Nephron progenitor cell (in vitro differentiated cells): Measurements from ENCODE around the gene GRIK4.

Experiments
- DNase-seq: peaks from one replicate; pipeline ENCODE4 v3.0.0; 2021
- H3K27ac Mint-ChIP-seq: 2 replicates; pipeline ENCODE4 v1.8.0; 2021; ENCODE audit warnings: mild to moderate bottlenecking, moderate library complexity, mixed read lengths
- H3K27me3 Mint-ChIP-seq: 2 replicates; pipeline ENCODE4 v1.8.0; 2021; ENCODE audit warnings: mild to moderate bottlenecking, low read depth, mixed read lengths; ENCODE audit not compliant: poor library complexity
- H3K36me3 Mint-ChIP-seq: 2 replicates; pipeline ENCODE4 v1.8.0; 2021; ENCODE audit warnings: low read depth, mixed read lengths
- H3K4me1 Mint-ChIP-seq: 2 replicates; pipeline ENCODE4 v1.8.0; 2021; ENCODE audit warnings: mixed read lengths
- H3K4me3 Mint-ChIP-seq: 2 replicates; pipeline ENCODE4 v1.8.0; 2021; ENCODE audit warnings: mild to moderate bottlenecking, moderate library complexity, mixed read lengths
- H3K9me3 Mint-ChIP-seq: 2 replicates; pipeline ENCODE4 v1.8.0; 2021; ENCODE audit warnings: mild to moderate bottlenecking, moderate library complexity, mixed read lengths
- TF ChIP-seq, protein P1 (sequence below): fragments of 200-600 bp; sonication (generic); IDR thresholded peaks from 2 replicates; pipeline ENCODE4 v1.5.0; 2021; ENCODE audit warnings: antibody characterized with exemption

Gene GRIK4

DNA sequence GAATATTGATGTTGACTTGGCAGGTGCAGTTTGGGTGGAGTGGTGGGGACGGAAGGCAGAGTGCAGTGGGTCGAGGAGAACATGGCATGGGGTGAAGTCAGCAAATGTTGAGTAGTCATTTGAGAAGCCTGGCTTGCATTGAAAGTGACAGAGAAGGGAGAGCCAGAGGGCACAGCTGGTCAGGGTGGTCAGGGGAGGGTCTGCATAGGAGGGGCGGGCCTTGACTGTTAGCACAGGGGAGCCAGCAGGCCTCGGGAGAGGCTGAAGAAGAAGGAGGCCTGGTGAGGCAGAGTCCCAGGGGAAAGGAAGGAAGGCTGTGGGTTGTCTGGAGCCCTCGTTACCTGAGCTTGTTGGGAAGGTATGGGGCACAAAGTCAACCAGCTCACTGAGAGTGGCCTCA, 281.6 kb downstream of the GRIK4 start:
- peaks cover 12% of the 10 kb centered on the region for H3K4me1 Mint-ChIP-seq
- H3K4me3 Mint-ChIP-seq: no peak overlapping the region
- TF ChIP-seq, protein P1, sequence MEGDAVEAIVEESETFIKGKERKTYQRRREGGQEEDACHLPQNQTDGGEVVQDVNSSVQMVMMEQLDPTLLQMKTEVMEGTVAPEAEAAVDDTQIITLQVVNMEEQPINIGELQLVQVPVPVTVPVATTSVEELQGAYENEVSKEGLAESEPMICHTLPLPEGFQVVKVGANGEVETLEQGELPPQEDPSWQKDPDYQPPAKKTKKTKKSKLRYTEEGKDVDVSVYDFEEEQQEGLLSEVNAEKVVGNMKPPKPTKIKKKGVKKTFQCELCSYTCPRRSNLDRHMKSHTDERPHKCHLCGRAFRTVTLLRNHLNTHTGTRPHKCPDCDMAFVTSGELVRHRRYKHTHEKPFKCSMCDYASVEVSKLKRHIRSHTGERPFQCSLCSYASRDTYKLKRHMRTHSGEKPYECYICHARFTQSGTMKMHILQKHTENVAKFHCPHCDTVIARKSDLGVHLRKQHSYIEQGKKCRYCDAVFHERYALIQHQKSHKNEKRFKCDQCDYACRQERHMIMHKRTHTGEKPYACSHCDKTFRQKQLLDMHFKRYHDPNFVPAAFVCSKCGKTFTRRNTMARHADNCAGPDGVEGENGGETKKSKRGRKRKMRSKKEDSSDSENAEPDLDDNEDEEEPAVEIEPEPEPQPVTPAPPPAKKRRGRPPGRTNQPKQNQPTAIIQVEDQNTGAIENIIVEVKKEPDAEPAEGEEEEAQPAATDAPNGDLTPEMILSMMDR: no peak
- H3K9me3 Mint-ChIP-seq: no peaks in the 10 kb centered on the region
- no peak for DNase-seq
- no peak overlapping the region for H3K27ac Mint-ChIP-seq
- no peaks in the 10 kb centered on the region for H3K27me3 Mint-ChIP-seq
- no peaks in the 10 kb centered on the region for H3K36me3 Mint-ChIP-seq

DNA sequence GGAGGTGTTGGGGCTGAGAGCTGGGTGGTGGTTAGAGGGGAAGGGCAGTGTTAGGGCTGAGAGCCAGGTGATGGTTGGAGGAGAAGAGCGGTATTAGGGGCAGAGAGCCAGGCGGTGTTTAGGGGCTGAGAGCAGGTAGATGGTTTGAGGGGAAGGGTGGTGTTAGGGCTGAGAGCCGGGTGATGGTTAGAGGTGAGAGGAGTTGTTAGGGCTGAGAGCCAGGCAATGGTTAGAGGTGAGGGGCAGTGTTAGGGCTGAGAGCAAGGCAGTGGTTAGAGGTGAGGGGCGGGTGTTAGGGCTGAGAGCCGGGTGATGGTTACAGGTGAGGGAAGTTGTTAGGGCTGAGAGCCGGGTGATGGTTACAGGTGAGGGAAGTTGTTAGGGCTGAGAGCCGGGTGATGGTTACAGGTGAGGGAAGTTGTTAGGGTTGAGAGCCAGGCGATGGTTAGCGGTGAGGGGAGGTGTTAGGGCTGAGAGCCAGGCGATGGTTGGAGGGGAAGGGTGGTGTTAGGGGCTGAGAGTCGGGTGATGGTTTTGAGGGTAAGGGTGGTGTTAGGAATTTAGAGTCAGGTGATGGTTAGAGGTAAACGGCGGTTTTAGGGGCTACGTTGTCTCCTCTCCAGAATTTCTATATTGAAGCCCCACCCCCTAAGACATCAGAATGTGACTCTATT, 282.4 kb downstream of the GRIK4 start:
- Mint-ChIP-seq H3K9me3 (no peaks in the 10 kb centered on the region), H3K36me3 (no peaks in the 10 kb centered on the region), H3K4me1 (peaks cover 16% of the 10 kb centered on the region), H3K4me3 (no peak overlapping the region), H3K27ac (no peak overlapping the region), H3K27me3 (no peaks in the 10 kb centered on the region)
- TF ChIP-seq, protein P1: no peak
- DNase-seq: no peak

DNA sequence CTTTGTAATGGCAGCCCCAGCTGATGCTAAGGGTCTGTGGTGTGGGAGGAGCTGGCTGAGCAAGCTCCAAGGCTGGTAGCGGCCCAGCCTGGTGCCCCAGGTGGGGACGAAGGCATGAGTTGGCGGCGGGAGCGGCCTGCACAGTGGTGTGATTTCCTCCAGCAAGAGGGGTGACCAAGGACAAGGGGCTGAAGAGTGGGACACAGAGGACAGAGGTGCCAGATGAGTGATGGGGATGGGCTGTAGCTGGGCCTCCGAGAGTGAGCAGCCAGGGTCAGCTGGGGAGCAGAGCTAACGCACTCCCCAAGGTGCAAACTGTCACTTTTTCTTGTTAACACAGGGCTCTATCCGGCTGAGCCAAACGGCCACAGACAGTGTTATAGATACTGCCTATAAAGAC, 283.2 kb downstream of the GRIK4 start:
- Mint-ChIP-seq H3K4me3 (no peak overlapping the region), H3K36me3 (no peaks in the 10 kb centered on the region), H3K27me3 (no peaks in the 10 kb centered on the region), H3K27ac (no peak overlapping the region), H3K4me1 (peaks cover 23% of the 10 kb centered on the region), H3K9me3 (no peaks in the 10 kb centered on the region)
- TF ChIP-seq, protein P1: no peak
- no peak for DNase-seq

DNA sequence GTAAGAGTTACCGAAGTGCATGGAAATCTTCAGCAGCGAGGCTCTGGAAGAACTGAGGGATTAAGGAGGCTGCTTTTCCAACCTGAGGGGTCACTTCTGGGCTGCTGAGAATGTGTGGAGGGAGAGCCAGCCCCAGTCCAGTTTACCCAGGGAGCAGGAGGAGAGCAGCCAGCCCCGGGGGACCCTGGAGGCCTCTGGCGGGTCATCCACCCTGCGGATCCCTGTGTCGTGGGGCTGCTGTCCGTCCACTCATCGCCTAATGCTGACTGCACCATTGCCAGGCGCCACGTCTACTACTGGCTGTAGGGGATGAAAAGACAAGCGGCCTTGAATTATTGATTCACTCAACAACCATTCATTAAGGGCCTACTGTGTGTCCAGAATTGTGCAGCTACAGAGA, 283.6 kb downstream of the GRIK4 start:
- no peak for DNase-seq
- H3K27me3 Mint-ChIP-seq: no peaks in the 10 kb centered on the region
- peaks cover 23% of the 10 kb centered on the region for H3K4me1 Mint-ChIP-seq
- no peaks in the 10 kb centered on the region for H3K9me3 Mint-ChIP-seq
- H3K36me3 Mint-ChIP-seq: no peaks in the 10 kb centered on the region
- H3K27ac Mint-ChIP-seq: no peak overlapping the region
- TF ChIP-seq, protein P1: no peak
- H3K4me3 Mint-ChIP-seq: no peak overlapping the region

DNA sequence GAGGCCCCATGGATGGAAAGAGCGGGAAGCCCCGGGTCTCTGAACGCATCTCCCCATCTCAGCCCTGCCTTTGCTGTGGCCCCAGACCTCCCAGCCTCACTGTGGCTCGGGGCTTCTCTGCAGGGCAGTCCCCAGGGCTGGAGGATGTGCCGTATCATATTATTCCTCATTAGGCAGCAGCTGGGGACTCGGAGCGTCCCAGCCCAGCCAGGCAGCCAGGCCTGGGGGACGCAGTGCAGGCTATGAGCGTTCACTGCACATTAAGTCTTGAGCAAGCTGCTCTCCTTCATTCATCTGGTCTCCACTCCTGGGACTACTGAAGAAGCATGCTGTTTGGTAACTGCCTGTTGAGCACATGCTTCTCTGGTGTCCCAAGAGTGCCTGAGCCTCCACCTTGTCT, 285.6 kb downstream of the GRIK4 start:
- no peaks in the 10 kb centered on the region for H3K27me3 Mint-ChIP-seq
- peak overlapping the region; percentile 7 for H3K27ac Mint-ChIP-seq
- H3K36me3 Mint-ChIP-seq: no peaks in the 10 kb centered on the region
- TF ChIP-seq, protein P1: no peak
- H3K9me3 Mint-ChIP-seq: no peaks in the 10 kb centered on the region
- H3K4me3 Mint-ChIP-seq: no peak overlapping the region
- H3K4me1 Mint-ChIP-seq: peaks cover 23% of the 10 kb centered on the region
- no peak for DNase-seq

DNA sequence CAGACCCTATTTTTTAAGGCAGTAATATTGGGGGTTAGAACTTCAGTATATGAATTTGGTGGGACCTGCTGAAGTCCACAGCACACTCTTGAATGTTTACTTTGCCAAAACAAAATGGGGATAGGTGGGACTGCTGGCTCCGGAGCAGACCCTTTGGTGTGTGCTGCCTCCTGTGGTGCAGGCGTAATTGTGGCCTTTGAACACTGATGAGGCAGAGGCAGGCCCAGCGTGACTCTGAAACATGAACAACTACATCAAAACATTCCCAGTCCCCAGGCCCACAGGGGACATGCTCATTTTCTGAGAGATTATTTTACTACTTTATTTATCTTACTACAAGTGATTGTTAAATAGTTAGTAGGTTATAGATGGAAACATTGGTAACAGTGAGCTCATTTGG, 287.3 kb downstream of the GRIK4 start:
- no peaks in the 10 kb centered on the region for H3K36me3 Mint-ChIP-seq
- TF ChIP-seq, protein P1: no peak
- no peak overlapping the region for H3K4me3 Mint-ChIP-seq
- DNase-seq: no peak
- no peak overlapping the region for H3K27ac Mint-ChIP-seq
- peaks cover 23% of the 10 kb centered on the region for H3K4me1 Mint-ChIP-seq
- no peaks in the 10 kb centered on the region for H3K9me3 Mint-ChIP-seq
- peaks cover 2% of the 10 kb centered on the region for H3K27me3 Mint-ChIP-seq
